GM19099 (cell line): Measurements from ENCODE around the gene CHIC2.

Source experiments
- POLR2A ChIP-seq: IDR thresholded peaks from 3 replicates; pipeline ENCODE4 v1.6.1; 2011; ENCODE audit warnings: low read depth; ENCODE audit not compliant: insufficient read length; ENCODE audit errors: extremely low read depth

CHIC2 gene

DNA sequence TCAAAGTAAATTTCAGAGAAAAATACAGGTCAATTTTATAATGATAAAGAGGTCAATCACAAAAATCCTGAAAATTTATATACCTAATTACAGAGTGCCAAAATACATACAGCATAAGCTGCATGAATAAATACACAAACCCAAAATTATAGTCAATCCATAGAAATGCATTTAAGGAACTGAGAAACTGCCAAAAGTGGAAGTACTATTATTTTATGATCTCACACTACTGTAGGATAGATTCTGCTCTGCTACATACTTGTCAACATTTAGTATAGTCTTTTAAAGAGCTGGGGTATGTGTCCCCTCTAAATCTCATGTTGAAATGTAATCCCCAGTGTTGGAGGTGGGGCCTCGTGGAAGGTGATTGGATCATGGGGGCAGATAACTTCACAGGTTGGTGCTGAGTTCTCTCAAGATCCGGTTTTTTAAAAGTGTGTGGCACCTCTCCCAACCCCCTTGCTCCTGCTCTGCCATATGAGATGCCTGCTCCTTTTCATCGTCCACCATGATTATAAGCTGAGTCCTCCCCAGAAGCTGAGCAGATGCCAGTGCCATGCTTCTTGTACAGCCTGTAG lies 31.8 kb downstream of the CHIC2 start:
- no peak for TF ChIP-seq POLR2A

DNA sequence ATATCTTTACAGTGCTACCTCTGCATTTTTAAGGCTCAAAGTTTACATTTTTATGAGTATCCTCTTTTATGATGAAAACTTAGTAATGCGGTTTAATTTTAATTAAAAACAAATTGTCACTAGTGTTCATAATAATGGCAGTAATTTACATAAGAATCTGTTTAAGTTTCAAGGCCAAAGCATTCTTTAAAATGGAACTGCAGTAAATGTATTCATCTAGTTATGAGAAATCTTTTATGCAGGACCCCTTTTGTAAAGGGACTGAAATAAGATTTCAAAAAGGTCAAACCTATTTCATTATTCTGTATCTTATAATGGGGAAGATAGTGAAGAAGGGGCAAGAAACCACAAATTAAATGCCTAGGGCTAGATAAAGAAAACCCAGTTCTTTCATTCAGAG lies 37.1 kb downstream of the CHIC2 start:
- TF ChIP-seq POLR2A, result no peak

- no peak for TF ChIP-seq POLR2A
These were observed 38.8 kb downstream of the CHIC2 start for GRCh38 chr4:54025582-54025981.

DNA sequence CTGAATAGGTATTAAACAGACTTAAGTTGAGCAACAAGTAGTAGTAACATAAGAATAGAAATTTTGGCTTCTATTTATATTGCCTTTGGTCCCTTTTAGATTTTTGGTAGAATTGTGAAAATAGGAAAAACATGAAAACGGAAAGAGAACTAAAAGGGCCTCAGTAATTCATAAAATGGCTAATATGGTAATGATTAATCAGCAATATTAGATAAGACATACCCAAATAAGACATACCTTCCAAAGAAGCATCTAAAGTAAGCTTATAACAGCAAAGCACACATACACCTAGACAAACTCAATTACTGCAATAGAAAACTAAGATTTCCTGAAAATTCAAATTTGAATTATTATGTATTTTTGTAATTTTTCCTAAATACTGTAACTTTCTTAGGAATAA lies 46.4 kb downstream of the CHIC2 start:
- TF ChIP-seq POLR2A, result no peak

- TF ChIP-seq POLR2A, result no peak
These were observed 47.1 kb downstream of the CHIC2 start for GRCh38 chr4:54017308-54017707.

GRCh38 chr4:54016504-54016903 lies 47.9 kb downstream of the CHIC2 start:
- TF ChIP-seq POLR2A, result no peak

GRCh38 chr4:54015423-54016030 lies 48.9 kb downstream of the CHIC2 start:
- no peak for TF ChIP-seq POLR2A

GRCh38 chr4:54014666-54015160 lies 49.7 kb downstream of the CHIC2 start:
- TF ChIP-seq POLR2A, result no peak

DNA sequence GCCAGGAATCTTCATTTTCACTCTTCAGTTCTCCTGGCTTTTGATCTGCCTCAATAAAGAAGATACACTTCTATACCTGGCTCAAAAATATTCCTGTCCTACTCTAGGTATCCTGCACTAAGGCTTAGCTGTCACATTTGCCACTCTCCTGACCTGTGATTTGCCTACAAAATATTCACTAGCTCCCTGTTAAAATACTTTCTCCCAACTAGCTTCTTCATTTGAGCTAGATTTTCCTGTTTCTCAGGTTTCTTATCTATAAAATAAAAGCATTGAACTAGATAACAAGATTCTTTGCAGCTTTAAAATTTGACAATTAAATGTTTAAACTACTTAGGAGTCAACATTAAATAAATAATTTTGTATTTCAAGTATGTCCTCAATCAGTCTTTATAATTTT lies 53.2 kb downstream of the CHIC2 start:
- no peak for TF ChIP-seq POLR2A

- no peak for TF ChIP-seq POLR2A
These were observed 57.6 kb downstream of the CHIC2 start for GRCh38 chr4:54006755-54007154.

DNA sequence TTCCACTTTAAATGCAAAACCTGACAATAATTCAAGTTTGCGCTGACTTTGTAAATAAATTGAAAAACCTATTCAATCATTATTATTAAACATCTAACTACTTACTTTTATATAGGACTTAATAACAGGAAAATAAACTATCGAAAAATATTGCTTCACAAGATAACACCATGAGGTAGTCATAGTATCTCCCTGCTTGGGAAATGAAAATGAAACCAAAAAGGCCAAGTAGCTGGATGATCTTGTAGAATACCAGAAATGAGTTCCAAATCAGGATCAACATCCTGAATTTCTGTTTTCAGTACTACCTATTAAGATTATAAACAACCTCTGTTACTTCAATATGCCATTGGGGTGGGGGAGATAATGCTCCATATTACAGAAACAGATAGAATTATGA lies 58.9 kb downstream of the CHIC2 start:
- no peak for TF ChIP-seq POLR2A

DNA sequence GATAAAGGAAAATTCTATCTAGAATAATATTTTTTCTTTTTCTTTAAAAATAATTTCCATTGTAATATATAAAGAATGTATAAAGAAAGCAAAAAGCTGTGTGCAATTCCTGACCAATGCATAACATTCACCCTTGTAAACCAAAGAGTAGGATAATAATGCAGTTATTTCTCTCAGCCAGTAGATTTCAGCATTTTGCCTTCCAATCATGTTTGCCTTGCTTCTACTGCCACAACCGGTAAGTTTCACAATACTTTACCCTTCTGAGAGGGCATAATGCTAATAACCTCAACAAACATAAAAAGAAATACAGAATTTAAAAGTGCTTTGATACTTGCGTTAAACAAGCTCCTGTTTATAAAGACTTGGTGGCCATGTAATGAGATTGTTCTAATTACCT lies 59.9 kb downstream of the CHIC2 start:
- TF ChIP-seq POLR2A, result no peak

- no peak for TF ChIP-seq POLR2A
These were observed 62.6 kb downstream of the CHIC2 start for GRCh38 chr4:54001668-54002365.

GRCh38 chr4:53997898-53998297 lies 66.5 kb downstream of the CHIC2 start:
- TF ChIP-seq POLR2A, result no peak

DNA sequence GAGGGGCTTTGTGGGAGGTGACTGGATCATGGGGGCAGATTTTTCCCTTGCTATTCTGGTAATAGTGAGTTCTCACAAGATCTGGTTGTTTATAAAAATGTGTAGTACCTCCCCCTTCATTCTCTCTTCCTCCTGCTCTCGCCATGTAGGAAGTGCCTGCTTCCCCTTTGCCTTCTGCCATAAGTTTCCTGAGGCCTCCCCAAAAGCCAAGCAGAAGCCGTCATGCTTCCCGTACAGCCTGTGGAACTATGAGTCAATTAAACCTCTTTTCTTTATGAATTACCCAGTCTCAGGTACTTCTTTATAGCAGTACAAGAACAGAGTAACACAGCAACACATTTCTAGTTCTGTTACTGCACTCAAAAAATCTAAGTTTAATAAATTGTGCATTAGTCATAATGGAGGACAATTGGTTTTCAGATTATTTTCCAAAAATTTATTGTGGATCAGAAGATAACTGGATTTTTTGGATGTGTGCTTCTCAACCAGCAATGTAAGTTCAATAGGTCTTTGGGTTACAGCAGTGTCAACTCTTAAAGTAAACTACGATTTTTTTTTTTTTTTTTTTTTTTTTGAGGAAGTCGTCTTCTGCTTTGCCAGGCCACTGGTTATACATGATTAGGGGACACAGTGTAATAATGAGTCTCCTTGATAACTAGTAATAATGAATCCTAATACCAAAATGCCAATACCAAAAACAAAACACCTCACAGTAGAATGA lies 69.9 kb downstream of the CHIC2 start:
- TF ChIP-seq POLR2A, result no peak

- no peak for TF ChIP-seq POLR2A
These were observed 71.6 kb downstream of the CHIC2 start for GRCh38 chr4:53992785-53993184.

GRCh38 chr4:53991821-53992220 lies 72.6 kb downstream of the CHIC2 start:
- no peak for TF ChIP-seq POLR2A

DNA sequence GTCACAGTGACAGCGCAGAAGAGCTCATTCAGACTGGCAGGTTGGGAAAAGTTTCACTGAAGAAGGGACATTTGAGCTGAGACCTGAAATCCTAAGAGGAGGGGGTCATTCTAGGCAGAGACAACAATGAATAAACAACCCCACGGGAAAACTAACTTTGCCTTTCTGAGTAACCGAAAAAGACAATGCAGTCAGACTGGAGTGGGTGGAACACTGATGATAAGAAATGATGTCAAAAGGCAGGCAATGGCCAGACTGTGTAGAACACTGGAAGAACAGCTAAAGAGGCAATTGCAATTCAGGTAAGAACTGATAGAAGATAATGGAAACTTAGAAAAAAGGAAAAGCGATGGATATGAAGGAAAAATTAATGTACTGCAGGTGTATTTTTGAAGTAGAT lies 73.8 kb downstream of the CHIC2 start:
- no peak for TF ChIP-seq POLR2A
